K562 (cell line): ENCODE results near the gene GNPAT. TPM values are rescaled to one million over a fixed set of nuclear protein-coding genes. Genes with fewer than 3 reads are reported as not detected.

Experiments
- DACH1 ChIP-seq: fragments of 450-650 bp; IDR thresholded peaks from 2 replicates; pipeline ENCODE4 v1.6.1; 2018; ENCODE audit not compliant: partially characterized antibody
- E2F3 ChIP-seq: fragments of 250-450 bp; sonication (Bioruptor Pico); IDR thresholded peaks from 2 replicates; pipeline ENCODE4 v1.4.0; 2020; ENCODE audit warnings: mild to moderate bottlenecking
- HMBOX1 ChIP-seq: sonication (generic); IDR thresholded peaks from 2 replicates; pipeline ENCODE4 v1.6.1; 2016
- HNRNPK ChIP-seq: fragments of 200-400 bp; formaldehyde crosslinking; IDR thresholded peaks from one replicate; pipeline ENCODE4 v1.6.1; 2018; ENCODE audit warnings: mild to moderate bottlenecking, low read depth, low read length; ENCODE audit not compliant: poor library complexity, severe bottlenecking
- MTA3 ChIP-seq: fragments of 450-650 bp; formaldehyde crosslinking; IDR thresholded peaks from 2 replicates; pipeline ENCODE4 v1.6.1; 2017; ENCODE audit warnings: mild to moderate bottlenecking, borderline replicate concordance
- PRPF4 ChIP-seq: fragments of 200-400 bp; formaldehyde crosslinking; IDR thresholded peaks from one replicate; pipeline ENCODE4 v1.6.1; 2017; ENCODE audit warnings: low read length, low read depth, mild to moderate bottlenecking; ENCODE audit not compliant: insufficient read depth, poor library complexity, severe bottlenecking
- PTTG1 ChIP-seq: fragments of 450-650 bp; IDR thresholded peaks from 2 replicates; pipeline ENCODE4 v1.6.1; 2016; ENCODE audit warnings: low read depth, mild to moderate bottlenecking, missing genetic modification characterization, missing compliant biosample characterization
- RUNX1 ChIP-seq: sonication (generic); IDR thresholded peaks from 2 replicates; pipeline ENCODE4 v1.6.1; 2016; ENCODE audit warnings: antibody characterized with exemption, low read depth
- SRF ChIP-seq, 2 experiments: fragments of 250-450, 450-650 bp in 1 of 2; sonication (Bioruptor Pico) in 1 of 2; sonication (generic) in 1 of 2; formaldehyde crosslinking; IDR thresholded peaks; 2 replicates each; pipeline versions ENCODE4 v1.5.0 to v1.5.1; 2020 to 2022; ENCODE audit warnings: mild to moderate bottlenecking in 1 of 2, missing genetic modification reagents in 1 of 2
- TOE1 ChIP-seq, 2 experiments: fragments of 450-650 bp in 1 of 2; sonication (generic) in 1 of 2; formaldehyde crosslinking in 1 of 2; IDR thresholded peaks; 2 replicates each; pipeline versions ENCODE4 v1.7.1 to v1.8.0; 2016 to 2022; ENCODE audit warnings: borderline replicate concordance in 2 of 2, mild to moderate bottlenecking in 2 of 2, antibody characterized with exemption in 1 of 2, inconsistent platforms in 1 of 2, low read depth in 1 of 2, missing genetic modification reagents in 1 of 2, moderate library complexity in 1 of 2
- TRIM28 ChIP-seq: fragments of 450-650 bp; IDR thresholded peaks from 2 replicates; pipeline ENCODE4 v1.6.1; 2017
- ZNF175 ChIP-seq: fragments of 200-800 bp; sonication (Bioruptor generic); IDR thresholded peaks from 2 replicates; pipeline ENCODE4 v1.6.1; 2016; ENCODE audit warnings: low read depth, mild to moderate bottlenecking, missing genetic modification characterization, missing compliant biosample characterization
- ZNF224 ChIP-seq: sonication (generic); formaldehyde crosslinking; IDR thresholded peaks from 2 replicates; pipeline ENCODE4 v1.8.0; 2022; ENCODE audit warnings: mild to moderate bottlenecking, missing genetic modification reagents
- ZNF24 ChIP-seq: fragments of 450-650 bp; IDR thresholded peaks from 2 replicates; pipeline ENCODE4 v1.6.1; 2016
- ZNF785 ChIP-seq: fragments of 250-450 bp; sonication (Bioruptor Pico); IDR thresholded peaks from 2 replicates; pipeline ENCODE4 v1.4.0; 2020; ENCODE audit warnings: mild to moderate bottlenecking
- polyA plus RNA-seq, 8 experiments: library from polyadenylated mRNA; depleted of rRNA in 4 of 8; stranded (reverse) in 5 of 8; unstranded in 3 of 8; fragments of >200 nt; fragmentation: Nextera tagmentation in 2 of 8; fragmentation: Illumina TruSeq in 1 of 8; extraction: Ambion mirVana in 2 of 8; extraction: Trizol in 1 of 8; gene quantifications; 2 replicates each; pipeline versions ENCODE4 v1.2.1 to v1.2.3, GENCODE V29; 2011 to 2014; ENCODE audit warnings: inconsistent platforms in 1 of 8, missing spikeins in 1 of 8
- total RNA-seq, 7 experiments: library from RNA; depleted of rRNA in 6 of 7; stranded (reverse); fragments of >200 nt in 6 of 7; fragmentation: Illumina TruSeq in 2 of 7; extraction: Trizol in 2 of 7; gene quantifications; 2 replicates each; pipeline versions ENCODE4 v1.2.1 to v1.2.3, GENCODE V29; 2011 to 2021; ENCODE audit warnings: low replicate concordance in 1 of 7
- TF ChIP-seq, protein P1 (sequence below): fragments of 450-650 bp; IDR thresholded peaks from 2 replicates; pipeline ENCODE4 v1.6.1; 2016; ENCODE audit warnings: low read depth, mild to moderate bottlenecking, moderate library complexity
- TF ChIP-seq, protein P2 (sequence below), 2 experiments: fragments of 450-650 bp in 1 of 2; sonication (generic) in 1 of 2; formaldehyde crosslinking in 1 of 2; IDR thresholded peaks; 2 replicates each; pipeline versions ENCODE4 v1.7.1 to v1.9.0; 2016 to 2022; ENCODE audit warnings: inconsistent platforms in 1 of 2, mild to moderate bottlenecking in 1 of 2, missing genetic modification reagents in 1 of 2

The GNPAT gene
- total and polyA plus RNA-seq, 9 of the 15 experiments (the other 6 are each of a cell fraction or from before 2014, with no cell fraction given), result 32.1 to 68.8 (median 50.7) TPM

DNA sequence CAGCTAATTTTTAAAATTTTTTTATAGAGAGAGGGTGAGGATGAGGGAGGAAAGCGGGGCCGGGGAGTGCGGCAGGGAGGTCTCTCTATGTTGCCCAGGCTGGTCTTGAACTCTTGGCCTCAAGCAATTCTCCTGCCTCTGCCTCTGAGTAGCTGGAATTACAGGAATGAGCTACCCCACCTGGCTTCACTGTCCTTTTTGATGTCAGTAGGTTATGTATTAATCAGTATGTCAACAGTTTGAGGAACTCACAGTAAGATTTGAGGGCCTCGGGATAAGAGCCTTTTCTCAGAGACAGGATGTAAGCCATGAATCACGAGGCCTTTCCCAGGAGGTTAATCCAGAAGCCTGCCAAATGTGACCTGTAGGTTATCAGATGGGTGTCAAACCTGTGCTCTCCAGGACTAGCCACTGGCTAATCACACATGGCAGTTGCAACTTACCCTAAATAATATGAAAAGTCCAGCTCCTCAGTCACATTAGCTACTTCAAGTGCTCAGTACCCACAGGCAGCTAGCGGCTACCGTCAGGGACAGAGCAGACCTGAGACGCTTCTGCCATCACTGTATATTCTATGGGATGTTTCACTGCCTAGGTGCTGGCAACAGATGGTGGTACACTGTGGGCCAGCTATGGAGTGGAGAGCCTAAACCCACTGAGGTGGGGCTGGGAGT lies 46.0 kb upstream of the GNPAT start (continued):
- 0 out of 2 replicates have a peak, but pooled peaks have one; percentile 43 for TF ChIP-seq ZNF175 (CRISPR knock-in tag)
- no peak for TF ChIP-seq PRPF4
- TF ChIP-seq, protein P1, sequence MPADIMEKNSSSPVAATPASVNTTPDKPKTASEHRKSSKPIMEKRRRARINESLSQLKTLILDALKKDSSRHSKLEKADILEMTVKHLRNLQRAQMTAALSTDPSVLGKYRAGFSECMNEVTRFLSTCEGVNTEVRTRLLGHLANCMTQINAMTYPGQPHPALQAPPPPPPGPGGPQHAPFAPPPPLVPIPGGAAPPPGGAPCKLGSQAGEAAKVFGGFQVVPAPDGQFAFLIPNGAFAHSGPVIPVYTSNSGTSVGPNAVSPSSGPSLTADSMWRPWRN, result peak; percentile 74; the same call in 1 of the 2 replicates
- TF ChIP-seq HNRNPK, result no peak
- 0 out of 2 replicates have a peak, but pooled peaks have one; percentile 2 for TF ChIP-seq E2F3 (CRISPR knock-in tag)
- TF ChIP-seq ZNF224 (CRISPR knock-in tag), result no peak
- no peak for TF ChIP-seq TRIM28
- TF ChIP-seq PTTG1 (tag), result no peak
- TF ChIP-seq HMBOX1, result peak; percentile 87
- no peak for TF ChIP-seq SRF (CRISPR knock-in tag; IDR thresholded peaks at IDR 0.05)
- TF ChIP-seq, protein P2, sequence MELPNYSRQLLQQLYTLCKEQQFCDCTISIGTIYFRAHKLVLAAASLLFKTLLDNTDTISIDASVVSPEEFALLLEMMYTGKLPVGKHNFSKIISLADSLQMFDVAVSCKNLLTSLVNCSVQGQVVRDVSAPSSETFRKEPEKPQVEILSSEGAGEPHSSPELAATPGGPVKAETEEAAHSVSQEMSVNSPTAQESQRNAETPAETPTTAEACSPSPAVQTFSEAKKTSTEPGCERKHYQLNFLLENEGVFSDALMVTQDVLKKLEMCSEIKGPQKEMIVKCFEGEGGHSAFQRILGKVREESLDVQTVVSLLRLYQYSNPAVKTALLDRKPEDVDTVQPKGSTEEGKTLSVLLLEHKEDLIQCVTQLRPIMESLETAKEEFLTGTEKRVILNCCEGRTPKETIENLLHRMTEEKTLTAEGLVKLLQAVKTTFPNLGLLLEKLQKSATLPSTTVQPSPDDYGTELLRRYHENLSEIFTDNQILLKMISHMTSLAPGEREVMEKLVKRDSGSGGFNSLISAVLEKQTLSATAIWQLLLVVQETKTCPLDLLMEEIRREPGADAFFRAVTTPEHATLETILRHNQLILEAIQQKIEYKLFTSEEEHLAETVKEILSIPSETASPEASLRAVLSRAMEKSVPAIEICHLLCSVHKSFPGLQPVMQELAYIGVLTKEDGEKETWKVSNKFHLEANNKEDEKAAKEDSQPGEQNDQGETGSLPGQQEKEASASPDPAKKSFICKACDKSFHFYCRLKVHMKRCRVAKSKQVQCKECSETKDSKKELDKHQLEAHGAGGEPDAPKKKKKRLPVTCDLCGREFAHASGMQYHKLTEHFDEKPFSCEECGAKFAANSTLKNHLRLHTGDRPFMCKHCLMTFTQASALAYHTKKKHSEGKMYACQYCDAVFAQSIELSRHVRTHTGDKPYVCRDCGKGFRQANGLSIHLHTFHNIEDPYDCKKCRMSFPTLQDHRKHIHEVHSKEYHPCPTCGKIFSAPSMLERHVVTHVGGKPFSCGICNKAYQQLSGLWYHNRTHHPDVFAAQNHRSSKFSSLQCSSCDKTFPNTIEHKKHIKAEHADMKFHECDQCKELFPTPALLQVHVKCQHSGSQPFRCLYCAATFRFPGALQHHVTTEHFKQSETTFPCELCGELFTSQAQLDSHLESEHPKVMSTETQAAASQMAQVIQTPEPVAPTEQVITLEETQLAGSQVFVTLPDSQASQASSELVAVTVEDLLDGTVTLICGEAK (IDR thresholded peaks at IDR 0.05), result no peak
- TF ChIP-seq, protein P2 (CRISPR knock-in tag; IDR thresholded peaks at IDR 0.05), result no peak
- TF ChIP-seq ZNF785, result no peak
- TF ChIP-seq MTA3, result no peak
- TF ChIP-seq TOE1 (IDR thresholded peaks at IDR 0.05; ENCODE audit: borderline replicate concordance), result no peak
- 0 out of 2 replicates have a peak, but pooled peaks have one; percentile 31 for TF ChIP-seq TOE1 (CRISPR knock-in tag; IDR thresholded peaks at IDR 0.05; ENCODE audit: borderline replicate concordance, low read depth)
- no peak for TF ChIP-seq ZNF24
- no peak for TF ChIP-seq RUNX1
- peak; percentile 7 for TF ChIP-seq DACH1
